LNCAP (cell line): ENCODE data around the gene RBX1.

Source experiments
- CTCF ChIP-seq: fragments of 450-650 bp; IDR thresholded peaks from 2 replicates; pipeline ENCODE4 v1.5.1; 2017; ENCODE audit warnings: mild to moderate bottlenecking

Gene RBX1

GRCh38 chr22:40975366-40975765, 24.2 kb downstream of the RBX1 start:
- no peak for TF ChIP-seq CTCF

- TF ChIP-seq CTCF = no peak
Observed at GRCh38 chr22:40976866-40977700, 25.9 kb downstream of the RBX1 start.

DNA sequence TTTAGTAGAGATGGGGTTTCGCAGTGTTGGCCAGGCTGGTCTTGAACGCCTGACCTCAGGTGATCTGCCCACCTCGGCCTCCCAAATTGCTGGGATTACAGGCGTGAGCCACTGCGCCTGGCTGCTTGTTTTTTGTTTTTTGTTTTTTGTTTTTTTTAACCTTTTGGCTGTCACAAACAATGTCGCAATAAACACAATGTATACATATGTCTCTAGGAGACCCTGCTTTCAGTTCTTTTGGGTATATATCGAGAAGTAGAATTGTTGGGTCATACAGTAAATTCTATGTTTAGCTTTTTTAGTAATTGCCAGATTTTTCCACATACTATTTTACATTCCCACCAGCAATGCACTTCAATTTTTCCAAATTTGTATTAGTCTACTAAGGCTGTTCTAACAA, 28.0 kb downstream of the RBX1 start:
- TF ChIP-seq CTCF = no peak

- no peak for TF ChIP-seq CTCF
Observed at GRCh38 chr22:40979871-40980270, 28.7 kb downstream of the RBX1 start.

DNA sequence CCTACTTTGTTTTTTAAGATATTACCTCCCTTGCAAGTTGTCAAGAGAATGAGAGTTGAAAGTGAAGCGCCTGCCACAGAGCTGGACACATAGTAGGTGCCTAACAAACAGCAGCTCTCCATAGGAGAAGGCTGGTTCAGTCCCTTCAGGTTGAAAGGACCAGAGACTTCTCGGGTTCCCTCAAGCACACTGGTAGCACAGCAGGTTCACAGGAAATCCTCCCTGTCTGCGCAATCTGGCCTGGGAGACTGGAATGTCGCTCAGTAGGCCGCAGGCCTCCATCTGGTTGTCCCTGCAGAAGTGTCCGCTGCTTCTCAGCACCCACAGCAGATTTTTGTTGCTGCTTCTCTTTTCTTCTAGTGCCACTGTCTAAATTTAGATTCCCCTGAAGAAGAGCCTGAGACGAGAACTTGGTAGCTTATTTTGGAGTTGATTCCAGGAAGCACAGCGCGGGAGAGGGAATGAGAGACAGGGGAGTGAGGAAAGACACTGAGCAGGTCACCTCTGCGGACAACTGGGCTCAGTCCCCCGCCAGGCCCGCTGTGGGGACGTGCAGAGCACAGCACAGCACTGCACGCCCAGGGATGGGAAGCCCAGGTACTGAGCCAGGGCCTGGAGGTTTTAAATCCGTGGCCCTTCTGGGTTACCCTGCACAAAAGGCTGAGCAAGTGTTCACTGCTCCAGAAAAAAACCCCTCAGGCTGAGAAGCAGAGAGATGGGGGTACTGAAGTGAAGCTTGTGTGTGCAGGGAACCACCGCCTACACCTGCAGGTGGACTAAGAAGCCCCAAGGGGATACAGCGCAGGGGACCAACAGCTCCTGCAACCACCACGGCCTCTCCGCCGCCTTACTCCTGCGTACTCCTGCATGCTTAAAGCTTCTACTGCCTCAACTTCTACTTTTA, 31.6 kb downstream of the RBX1 start:
- no peak for TF ChIP-seq CTCF

DNA sequence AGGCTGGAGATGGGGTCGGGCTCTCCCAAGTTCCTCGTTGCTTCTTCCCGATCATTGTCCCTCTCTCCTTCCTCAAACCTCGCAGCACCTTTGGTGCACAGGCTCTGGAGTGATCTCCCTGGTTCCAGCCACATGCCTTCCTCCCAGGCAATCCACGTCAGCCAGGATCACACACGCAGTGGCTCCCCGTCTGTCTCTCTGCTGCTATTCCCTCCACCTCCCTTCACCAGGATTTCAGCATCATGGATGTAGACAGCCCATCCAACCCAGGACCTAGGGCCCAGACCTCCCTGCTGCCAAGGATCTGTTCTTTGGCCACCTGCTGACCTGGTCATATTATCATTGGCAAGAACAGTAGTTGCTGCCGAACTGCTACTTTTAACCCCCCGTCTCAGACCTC, 40.1 kb downstream of the RBX1 start:
- TF ChIP-seq CTCF = no peak

DNA sequence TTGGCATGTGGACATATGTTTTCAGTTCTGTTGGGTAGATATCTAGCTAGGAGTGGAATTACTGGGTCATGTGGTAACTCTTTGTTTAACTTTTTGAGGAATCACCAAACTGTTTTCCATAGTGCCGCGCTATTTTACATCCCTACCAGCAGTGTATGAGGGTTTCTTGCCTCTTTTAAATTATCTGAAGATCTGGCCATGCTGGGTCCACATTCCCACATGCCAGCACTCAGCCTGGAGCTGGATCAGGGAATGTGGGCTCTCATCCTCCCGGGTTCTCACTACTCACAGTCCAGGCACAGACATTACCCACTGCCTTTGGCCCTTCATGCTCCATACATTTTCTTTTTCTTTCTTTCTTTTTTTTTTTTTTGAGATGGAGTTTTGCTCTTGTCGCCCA, 44.6 kb downstream of the RBX1 start:
- TF ChIP-seq CTCF = no peak
